K562 (cell line): ENCODE results near the gene TTC23L. TPM values are rescaled to one million over a fixed set of nuclear protein-coding genes. Genes with fewer than 3 reads are reported as not detected.

Experiments
- C11orf30 ChIP-seq: fragments of 450-650 bp; IDR thresholded peaks from 2 replicates; pipeline ENCODE4 v1.6.1; 2016; ENCODE audit warnings: low read depth, mild to moderate bottlenecking
- CEBPB ChIP-seq: fragments of 450-650 bp; IDR thresholded peaks from 2 replicates; pipeline ENCODE4 v1.6.1; 2016; ENCODE audit warnings: missing genetic modification characterization, missing compliant biosample characterization
- CEBPG ChIP-seq, 3 experiments: fragments of 200-800 bp in 1 of 3; sonication (Bioruptor generic) in 1 of 3; sonication (generic) in 1 of 3; formaldehyde crosslinking in 1 of 3; IDR thresholded peaks in 2 of 3; conservative IDR thresholded peaks in 1 of 3; 2 replicates each; pipeline versions ENCODE4 v1.6.1 to v1.8.0; 2016 to 2022; ENCODE audit warnings: missing compliant biosample characterization in 2 of 3, missing genetic modification characterization in 2 of 3, mild to moderate bottlenecking in 1 of 3, missing genetic modification reagents in 1 of 3
- COPS2 ChIP-seq: fragments of 450-650 bp; conservative IDR thresholded peaks from 2 replicates; pipeline ENCODE4 v1.6.1; 2016; ENCODE audit warnings: mild to moderate bottlenecking, moderate library complexity
- EWSR1 ChIP-seq: fragments of 450-650 bp; IDR thresholded peaks from 2 replicates; pipeline ENCODE4 v1.6.1; 2018; ENCODE audit warnings: borderline replicate concordance, mild to moderate bottlenecking, low read depth, moderate library complexity; ENCODE audit not compliant: partially characterized antibody
- HDAC2 ChIP-seq: fragments of 450-650 bp; IDR thresholded peaks from 2 replicates; pipeline ENCODE4 v1.6.1; 2016; ENCODE audit warnings: mild to moderate bottlenecking
- HDAC8 ChIP-seq: fragments of 450-650 bp; IDR thresholded peaks from 2 replicates; pipeline ENCODE4 v1.6.1; 2016; ENCODE audit warnings: mild to moderate bottlenecking, missing genetic modification characterization, moderate library complexity, missing compliant biosample characterization
- HOXB6 ChIP-seq: fragments of 250-450 bp; sonication (Bioruptor Pico); IDR thresholded peaks from 2 replicates; pipeline ENCODE4 v1.5.1; 2022; ENCODE audit warnings: mild to moderate bottlenecking, borderline replicate concordance
- LEF1 ChIP-seq: fragments of 450-650 bp; IDR thresholded peaks from 2 replicates; pipeline ENCODE4 v1.6.1; 2016; ENCODE audit warnings: mild to moderate bottlenecking
- MAFF ChIP-seq: IDR thresholded peaks from 2 replicates; pipeline ENCODE4 v1.6.1; 2012; ENCODE audit warnings: low read length, improper control_type of control experiment
- MAFK ChIP-seq: IDR thresholded peaks from 2 replicates; pipeline ENCODE4 v1.6.1; 2011; ENCODE audit warnings: low read length, improper control_type of control experiment
- NFE2L1 ChIP-seq: fragments of 450-650 bp; IDR thresholded peaks from 2 replicates; pipeline ENCODE4 v1.6.1; 2016; ENCODE audit warnings: missing genetic modification characterization, low read depth, mild to moderate bottlenecking, missing compliant biosample characterization, moderate library complexity, borderline replicate concordance
- NFYB ChIP-seq: IDR thresholded peaks from 2 replicates; pipeline ENCODE4 v1.6.1; 2011; ENCODE audit warnings: mild to moderate bottlenecking, moderate library complexity; ENCODE audit not compliant: insufficient read length; ENCODE audit errors: extremely low read depth
- POLR2B ChIP-seq: fragments of 450-650 bp; IDR thresholded peaks from 2 replicates; pipeline ENCODE4 v1.6.1; 2018; ENCODE audit warnings: low read depth; ENCODE audit not compliant: partially characterized antibody
- SMAD3 ChIP-seq: fragments of 450-650 bp; formaldehyde crosslinking; conservative IDR thresholded peaks from 2 replicates; pipeline ENCODE4 v1.4.0; 2020; ENCODE audit warnings: mild to moderate bottlenecking
- SREBF1 ChIP-seq: fragments of 150-350 bp; IDR thresholded peaks from 2 replicates; pipeline ENCODE4 v1.6.1; 2014; ENCODE audit warnings: antibody characterized with exemption, low read depth, low read length, borderline replicate concordance
- SRSF3 ChIP-seq: fragments of 200-400 bp; formaldehyde crosslinking; IDR thresholded peaks from 2 replicates; pipeline ENCODE4 v1.6.1; 2016; ENCODE audit warnings: mild to moderate bottlenecking, low read length, moderate library complexity; ENCODE audit not compliant: insufficient read depth
- SRSF7 ChIP-seq: fragments of 200-400 bp; formaldehyde crosslinking; optimal IDR thresholded peaks from 2 replicates; pipeline ENCODE3; 2017; ENCODE audit warnings: mild to moderate bottlenecking, low read depth, low read length
- ZNF707 ChIP-seq: fragments of 250-450 bp; sonication (Bioruptor Pico); conservative IDR thresholded peaks from 2 replicates; pipeline ENCODE4 v1.8.0; 2022; ENCODE audit warnings: inconsistent platforms, mild to moderate bottlenecking, moderate library complexity
- ZNF75A ChIP-seq: fragments of 450-650 bp; formaldehyde crosslinking; IDR thresholded peaks from 2 replicates; pipeline ENCODE4 v1.4.0; 2020; ENCODE audit warnings: mild to moderate bottlenecking
- polyA plus RNA-seq, 8 experiments: library from polyadenylated mRNA; depleted of rRNA in 4 of 8; stranded (reverse) in 5 of 8; unstranded in 3 of 8; fragments of >200 nt; fragmentation: Nextera tagmentation in 2 of 8; fragmentation: Illumina TruSeq in 1 of 8; extraction: Ambion mirVana in 2 of 8; extraction: Trizol in 1 of 8; gene quantifications; 2 replicates each; pipeline versions ENCODE4 v1.2.1 to v1.2.3, GENCODE V29; 2011 to 2014; ENCODE audit warnings: inconsistent platforms in 1 of 8, missing spikeins in 1 of 8
- total RNA-seq, 7 experiments: library from RNA; depleted of rRNA in 6 of 7; stranded (reverse); fragments of >200 nt in 6 of 7; fragmentation: Illumina TruSeq in 2 of 7; extraction: Trizol in 2 of 7; gene quantifications; 2 replicates each; pipeline versions ENCODE4 v1.2.1 to v1.2.3, GENCODE V29; 2011 to 2021; ENCODE audit warnings: low replicate concordance in 1 of 7
- TF ChIP-seq, protein P1 (sequence below): fragments of 450-650 bp; conservative IDR thresholded peaks from 2 replicates; pipeline ENCODE4 v1.6.1; 2016; ENCODE audit warnings: missing genetic modification characterization, low read depth, mild to moderate bottlenecking, control low read depth, missing compliant biosample characterization
- TF ChIP-seq, protein P2 (sequence below): sonication (generic); formaldehyde crosslinking; IDR thresholded peaks from 2 replicates; pipeline ENCODE4 v1.9.0; 2022; ENCODE audit warnings: mild to moderate bottlenecking, missing genetic modification reagents
- TF ChIP-seq, protein P3 (sequence below): sonication (generic); IDR thresholded peaks from 2 replicates; pipeline ENCODE4 v1.6.1; 2016
- TF ChIP-seq, protein P4 (sequence below): fragments of 250-450 bp; sonication (Bioruptor Pico); IDR thresholded peaks from 2 replicates; pipeline ENCODE4 v1.5.0; 2021

Gene TTC23L
- total and polyA plus RNA-seq, 9 of the 15 experiments (the other 6 are each of a cell fraction or from before 2014, with no cell fraction given), result 0.03 to 0.32 (median 0.14) TPM; not detected in 2

DNA sequence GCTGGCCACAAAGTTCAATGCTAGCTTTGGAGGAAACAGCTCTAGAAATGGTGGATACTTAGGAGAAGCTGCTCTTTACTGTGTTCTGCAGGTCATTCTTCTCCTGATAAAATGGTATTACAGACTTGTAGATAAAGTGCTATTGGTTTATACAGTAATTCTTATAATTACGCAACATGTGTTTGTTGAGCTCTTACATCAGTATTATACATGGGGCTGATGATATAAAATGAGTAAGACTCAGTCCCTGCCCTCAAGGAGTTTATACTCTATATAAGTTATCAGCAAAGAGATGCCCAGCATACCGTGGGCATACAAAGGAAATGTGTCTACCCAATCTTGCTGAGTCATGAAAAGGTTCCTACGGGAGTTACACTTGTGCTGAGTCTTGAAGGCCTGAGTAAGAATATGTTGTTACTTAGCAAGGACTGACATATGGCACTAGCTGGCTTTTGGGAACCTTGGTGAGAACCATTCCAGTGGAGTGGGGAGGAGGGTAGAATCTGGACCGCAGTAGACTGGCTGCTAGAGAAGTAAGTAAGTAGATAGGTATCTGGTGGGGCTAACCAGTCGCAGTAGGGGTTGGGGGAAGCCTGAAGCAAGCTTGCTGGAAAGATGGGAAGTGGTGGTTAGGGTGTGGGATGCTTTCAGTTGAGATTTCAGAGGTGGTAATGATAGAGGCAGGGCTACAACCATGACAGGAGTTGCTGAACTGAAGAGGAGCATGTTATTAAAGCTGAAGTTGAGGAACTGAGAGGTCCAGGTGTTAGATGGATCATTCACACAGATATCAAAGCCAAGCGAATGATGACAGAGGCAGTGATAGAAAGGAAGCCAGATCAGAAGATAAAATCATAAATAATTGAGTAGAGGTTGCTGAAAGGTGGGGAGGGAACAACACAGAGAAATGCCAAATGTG lies 11.1 kb upstream of the TTC23L start (continued):
- TF ChIP-seq, protein P1, sequence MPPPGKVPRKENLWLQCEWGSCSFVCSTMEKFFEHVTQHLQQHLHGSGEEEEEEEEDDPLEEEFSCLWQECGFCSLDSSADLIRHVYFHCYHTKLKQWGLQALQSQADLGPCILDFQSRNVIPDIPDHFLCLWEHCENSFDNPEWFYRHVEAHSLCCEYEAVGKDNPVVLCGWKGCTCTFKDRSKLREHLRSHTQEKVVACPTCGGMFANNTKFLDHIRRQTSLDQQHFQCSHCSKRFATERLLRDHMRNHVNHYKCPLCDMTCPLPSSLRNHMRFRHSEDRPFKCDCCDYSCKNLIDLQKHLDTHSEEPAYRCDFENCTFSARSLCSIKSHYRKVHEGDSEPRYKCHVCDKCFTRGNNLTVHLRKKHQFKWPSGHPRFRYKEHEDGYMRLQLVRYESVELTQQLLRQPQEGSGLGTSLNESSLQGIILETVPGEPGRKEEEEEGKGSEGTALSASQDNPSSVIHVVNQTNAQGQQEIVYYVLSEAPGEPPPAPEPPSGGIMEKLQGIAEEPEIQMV, result no peak
- TF ChIP-seq NFYB, result no peak
- TF ChIP-seq HDAC2, result no peak
- TF ChIP-seq, protein P2, sequence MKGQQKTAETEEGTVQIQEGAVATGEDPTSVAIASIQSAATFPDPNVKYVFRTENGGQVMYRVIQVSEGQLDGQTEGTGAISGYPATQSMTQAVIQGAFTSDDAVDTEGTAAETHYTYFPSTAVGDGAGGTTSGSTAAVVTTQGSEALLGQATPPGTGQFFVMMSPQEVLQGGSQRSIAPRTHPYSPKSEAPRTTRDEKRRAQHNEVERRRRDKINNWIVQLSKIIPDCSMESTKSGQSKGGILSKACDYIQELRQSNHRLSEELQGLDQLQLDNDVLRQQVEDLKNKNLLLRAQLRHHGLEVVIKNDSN (CRISPR knock-in tag), result no peak
- TF ChIP-seq, protein P3, sequence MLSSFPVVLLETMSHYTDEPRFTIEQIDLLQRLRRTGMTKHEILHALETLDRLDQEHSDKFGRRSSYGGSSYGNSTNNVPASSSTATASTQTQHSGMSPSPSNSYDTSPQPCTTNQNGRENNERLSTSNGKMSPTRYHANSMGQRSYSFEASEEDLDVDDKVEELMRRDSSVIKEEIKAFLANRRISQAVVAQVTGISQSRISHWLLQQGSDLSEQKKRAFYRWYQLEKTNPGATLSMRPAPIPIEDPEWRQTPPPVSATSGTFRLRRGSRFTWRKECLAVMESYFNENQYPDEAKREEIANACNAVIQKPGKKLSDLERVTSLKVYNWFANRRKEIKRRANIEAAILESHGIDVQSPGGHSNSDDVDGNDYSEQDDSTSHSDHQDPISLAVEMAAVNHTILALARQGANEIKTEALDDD, result no peak
- TF ChIP-seq, protein P4, sequence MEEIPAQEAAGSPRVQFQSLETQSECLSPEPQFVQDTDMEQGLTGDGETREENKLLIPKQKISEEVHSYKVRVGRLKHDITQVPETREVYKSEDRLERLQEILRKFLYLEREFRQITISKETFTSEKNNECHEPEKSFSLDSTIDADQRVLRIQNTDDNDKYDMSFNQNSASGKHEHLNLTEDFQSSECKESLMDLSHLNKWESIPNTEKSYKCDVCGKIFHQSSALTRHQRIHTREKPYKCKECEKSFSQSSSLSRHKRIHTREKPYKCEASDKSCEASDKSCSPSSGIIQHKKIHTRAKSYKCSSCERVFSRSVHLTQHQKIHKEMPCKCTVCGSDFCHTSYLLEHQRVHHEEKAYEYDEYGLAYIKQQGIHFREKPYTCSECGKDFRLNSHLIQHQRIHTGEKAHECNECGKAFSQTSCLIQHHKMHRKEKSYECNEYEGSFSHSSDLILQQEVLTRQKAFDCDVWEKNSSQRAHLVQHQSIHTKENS, result no peak
- TF ChIP-seq MAFK, result peak; percentile 70
- TF ChIP-seq ZNF707 (CRISPR knock-in tag), result no peak
- TF ChIP-seq NFE2L1, result peak; percentile 32; the same call in 1 of the 2 replicates
- TF ChIP-seq POLR2B, result no peak
- TF ChIP-seq SRSF3, result no peak
- no peak for TF ChIP-seq EWSR1
- TF ChIP-seq CEBPB (tag), result peak; percentile 93
- TF ChIP-seq SREBF1, result no peak
- TF ChIP-seq HOXB6 (CRISPR knock-in tag), result no peak
- TF ChIP-seq MAFF, result peak; percentile 74
- no peak for TF ChIP-seq SRSF7
- TF ChIP-seq CEBPG (CRISPR knock-in tag; IDR thresholded peaks at IDR 0.05), result no peak
- TF ChIP-seq CEBPG (tag; conservative IDR thresholded peaks at IDR 0.05 in 1 of 2, IDR thresholded peaks at IDR 0.05 in 1 of 2), result peak; percentile 67 to 92
- TF ChIP-seq COPS2, result no peak
- TF ChIP-seq SMAD3 (CRISPR knock-in tag), result no peak
- TF ChIP-seq C11orf30, result peak; percentile 74
- TF ChIP-seq ZNF75A (CRISPR knock-in tag), result no peak
- TF ChIP-seq HDAC8 (tag), result no peak
- no peak for TF ChIP-seq LEF1
